Measurements from ENCODE around the gene SUN3. TPM values are rescaled to one million over a fixed set of nuclear protein-coding genes. Genes with fewer than 3 reads are reported as not detected.
A peak's percentile ranks its signal among the peaks of the same experiment; 100 is the strongest.

The SUN3 gene
- total and polyA plus RNA-seq, 2 of the 13 experiments (the other 11 are each of a cell fraction or from before 2014, with no cell fraction given), result not detected

GRCh38 chr7:47979145-47979831, 49.6 kb downstream of the SUN3 start, which contains the start of gene HUS1 (continued):
- TF ChIP-seq ZNF446 (CRISPR knock-in tag; IDR thresholded peaks at IDR 0.05) (no peak; the same call in 1 of the 2 replicates), PAWR (CRISPR knock-in tag; IDR thresholded peaks at IDR 0.05; ENCODE audit: borderline replicate concordance) (0 out of 2 replicates have a peak, but pooled peaks have one; percentile 81), FOXK1 (CRISPR knock-in tag; IDR thresholded peaks at IDR 0.05; ENCODE audit: borderline replicate concordance, low read depth) (peak; percentile 88), NCOA5 (CRISPR knock-in tag; IDR thresholded peaks at IDR 0.05) (no peak), ZBTB14 (CRISPR knock-in tag; IDR thresholded peaks at IDR 0.05) (peak; percentile 47; the same call in 1 of the 2 replicates), TRIM24 (CRISPR knock-in tag; IDR thresholded peaks at IDR 0.05) (no peak), SALL2 (CRISPR knock-in tag; IDR thresholded peaks at IDR 0.05) (peak; percentile 96), ATM (IDR thresholded peaks at IDR 0.05; ENCODE audit: borderline replicate concordance) (no peak), FOXM1 (CRISPR knock-in tag; IDR thresholded peaks at IDR 0.05) (no peak), ZNF766 (CRISPR knock-in tag; IDR thresholded peaks at IDR 0.05; ENCODE audit: borderline replicate concordance) (peak; percentile 87; the same call in 1 of the 2 replicates), ZNF430 (CRISPR knock-in tag; IDR thresholded peaks at IDR 0.05) (peak; percentile 89), MED8 (CRISPR knock-in tag; IDR thresholded peaks at IDR 0.05; ENCODE audit: insufficient replicate concordance) (peak; percentile 89), ZNF746 (CRISPR knock-in tag; IDR thresholded peaks at IDR 0.05) (peak; percentile 65; the same call in 1 of the 2 replicates), SCMH1 (CRISPR knock-in tag; IDR thresholded peaks at IDR 0.05; ENCODE audit: borderline replicate concordance) (no peak), ZKSCAN1 (IDR thresholded peaks at IDR 0.05; ENCODE audit: low read length) (no peak), ZNF7 (CRISPR knock-in tag; IDR thresholded peaks at IDR 0.05) (no peak), ZNF431 (CRISPR knock-in tag; IDR thresholded peaks at IDR 0.05; ENCODE audit: borderline replicate concordance, low read depth) (peak; percentile 87; the same call in 1 of the 2 replicates), GABPA (IDR thresholded peaks at IDR 0.05; ENCODE audit: low read depth, low read length) (peak; percentile 78), GABPA (CRISPR knock-in tag; IDR thresholded peaks at IDR 0.05; ENCODE audit: low read depth) (peak; percentile 93), PHF8 (CRISPR knock-in tag; IDR thresholded peaks at IDR 0.05) (peak; percentile 99), ZNF335 (CRISPR knock-in tag; IDR thresholded peaks at IDR 0.05) (no peak), ZNF18 (CRISPR knock-in tag; IDR thresholded peaks at IDR 0.05; ENCODE audit: insufficient replicate concordance) (peak; percentile 51), RBAK (CRISPR knock-in tag; IDR thresholded peaks at IDR 0.05) (0 out of 2 replicates have a peak, but pooled peaks have one; percentile 51), THAP7 (CRISPR knock-in tag; IDR thresholded peaks at IDR 0.05) (peak; percentile 94), CC2D1A (CRISPR knock-in tag; IDR thresholded peaks at IDR 0.05) (no peak), ZNF33A (CRISPR knock-in tag; IDR thresholded peaks at IDR 0.05; ENCODE audit: borderline replicate concordance) (0 out of 2 replicates have a peak, but pooled peaks have one; percentile 79), NCOA2 (CRISPR knock-in tag; IDR thresholded peaks at IDR 0.05) (peak; percentile 61), ATF7 (IDR thresholded peaks at IDR 0.05) (no peak), ATF7 (CRISPR knock-in tag; IDR thresholded peaks at IDR 0.05) (peak; percentile 82; the same call in 1 of the 2 replicates), ARNT (IDR thresholded peaks at IDR 0.05) (no peak)

All from HepG2 (cell line).